MM.1S (cell line): ENCODE measurements around the gene TP63.

Source experiments
- CTCF ChIP-seq: fragments of 300-600 bp; sonication (generic); IDR thresholded peaks from 2 replicates; pipeline ENCODE4 v1.5.1; 2016; ENCODE audit warnings: antibody characterized with exemption, low read length, mixed read lengths
- EZH2 ChIP-seq: fragments of 300-600 bp; sonication (generic); optimal IDR thresholded peaks from 2 replicates; pipeline ENCODE3; 2017; ENCODE audit warnings: low read depth, mild to moderate bottlenecking, antibody characterized with exemption, low read length, mixed read lengths

- no peak for TF ChIP-seq CTCF
- no peak for TF ChIP-seq EZH2
Observed at GRCh38 chr3:189685291-189685690, 54.1 kb downstream of the TP63 start.
